Neuronal stem cell (in vitro differentiated cells): ENCODE results near the gene CCDC192.
"Not testable (repeated sequence)": the region's sequence is repeated elsewhere in the genome, so short reads cannot be mapped to it uniquely, and the experiment has no call there.

Source experiments
- DNase-seq: peaks from one replicate; pipeline ENCODE4 v3.0.0-alpha.2; 2013; ENCODE audit warnings: low spot score
- H2AFZ ChIP-seq: one replicate; pipeline ENCODE4 v1.6.1; 2013; ENCODE audit warnings: mild to moderate bottlenecking, low read length, inconsistent platforms
- H2AK5ac ChIP-seq: 2 replicates; pipeline ENCODE4 v1.6.1; 2013; ENCODE audit warnings: low read depth, mild to moderate bottlenecking, inconsistent platforms, low read length, moderate library complexity, mixed read lengths
- H2BK120ac ChIP-seq: 2 replicates; pipeline ENCODE4 v1.6.1; 2013; ENCODE audit warnings: low read depth, mild to moderate bottlenecking, inconsistent platforms, low read length, moderate library complexity, mixed read lengths
- H2BK12ac ChIP-seq: one replicate; pipeline ENCODE4 v1.6.1; 2013; ENCODE audit warnings: low read length, inconsistent platforms
- H2BK15ac ChIP-seq: 2 replicates; pipeline ENCODE4 v1.6.1; 2013; ENCODE audit warnings: mild to moderate bottlenecking, low read length, inconsistent platforms, mixed read lengths
- H2BK5ac ChIP-seq: one replicate; pipeline ENCODE4 v1.6.1; 2013; ENCODE audit warnings: inconsistent platforms, mild to moderate bottlenecking, low read length, moderate library complexity
- H3K14ac ChIP-seq: one replicate; pipeline ENCODE4 v1.6.1; 2013; ENCODE audit warnings: low read length, inconsistent platforms
- H3K18ac ChIP-seq: 2 replicates; pipeline ENCODE4 v1.6.1; 2013; ENCODE audit warnings: low read length, inconsistent platforms
- H3K23ac ChIP-seq: 2 replicates; pipeline ENCODE4 v1.6.1; 2013; ENCODE audit warnings: low read depth, mild to moderate bottlenecking, mixed read lengths, low read length, inconsistent platforms; ENCODE audit not compliant: poor library complexity
- H3K27ac ChIP-seq: replicated peaks from 3 replicates; pipeline ENCODE4 v1.5.1; 2013; ENCODE audit warnings: low read length, inconsistent platforms
- H3K27me3 ChIP-seq, 3 experiments: 2 replicates each; pipeline ENCODE4 v1.6.1; 2013; ENCODE audit warnings: low read length in 3 of 3, mild to moderate bottlenecking in 2 of 3, inconsistent platforms in 1 of 3, low read depth in 1 of 3, mixed read lengths in 1 of 3, moderate library complexity in 1 of 3; ENCODE audit not compliant: control insufficient read depth in 3 of 3, insufficient read depth in 3 of 3
- H3K36me3 ChIP-seq, 2 donors: replicated peaks in 1 of 2; 2 replicates each; pipeline ENCODE4 v1.6.1; 2013; ENCODE audit warnings: low read length in 2 of 2; ENCODE audit not compliant: control insufficient read depth in 2 of 2, insufficient read depth in 2 of 2
- H3K4ac ChIP-seq: 2 replicates; pipeline ENCODE4 v1.6.1; 2013; ENCODE audit warnings: inconsistent platforms, mild to moderate bottlenecking, low read length, moderate library complexity
- H3K4me1 ChIP-seq, 2 donors: 1 replicate in 1 of 2; 2 replicates in 1 of 2; pipeline ENCODE4 v1.6.1; 2013; ENCODE audit warnings: low read length in 2 of 2, low read depth in 1 of 2; ENCODE audit not compliant: control insufficient read depth in 2 of 2, insufficient read depth in 1 of 2
- H3K4me2 ChIP-seq: one replicate; pipeline ENCODE4 v1.6.1; 2013; ENCODE audit warnings: mild to moderate bottlenecking, low read length, inconsistent platforms; ENCODE audit not compliant: insufficient read depth, poor library complexity, severe bottlenecking
- H3K4me3 ChIP-seq, 2 donors: 2 replicates each; pipeline ENCODE4 v1.5.1; 2013; ENCODE audit warnings: low read length in 2 of 2, mild to moderate bottlenecking in 2 of 2, inconsistent platforms in 1 of 2, moderate library complexity in 1 of 2
- H3K79me1 ChIP-seq: one replicate; pipeline ENCODE4 v1.6.1; 2013; ENCODE audit warnings: low read depth, mild to moderate bottlenecking, inconsistent platforms, low read length, moderate library complexity
- H3K9ac ChIP-seq: one replicate; pipeline ENCODE4 v1.6.1; 2013; ENCODE audit warnings: mild to moderate bottlenecking, low read depth, low read length, inconsistent platforms; ENCODE audit not compliant: poor library complexity
- H3K9me3 ChIP-seq, 2 donors: replicated peaks in 1 of 2; 2 replicates each; pipeline versions ENCODE3 to v1.6.1; 2013; ENCODE audit warnings: low read length in 2 of 2, mild to moderate bottlenecking in 2 of 2, inconsistent platforms in 1 of 2, low read depth in 1 of 2, mixed read lengths in 1 of 2, moderate library complexity in 1 of 2; ENCODE audit not compliant: control insufficient read depth in 2 of 2, insufficient read depth in 1 of 2
- H4K8ac ChIP-seq: one replicate; pipeline ENCODE4 v1.6.1; 2013; ENCODE audit warnings: low read depth, mild to moderate bottlenecking, inconsistent platforms, low read length, moderate library complexity
- H4K91ac ChIP-seq: one replicate; pipeline ENCODE4 v1.6.1; 2013; ENCODE audit warnings: low read length, low read depth, mild to moderate bottlenecking, inconsistent platforms; ENCODE audit not compliant: poor library complexity
- WGBS, 2 donors: extraction: QIAGEN DNeasy Blood & Tissue Kit; methylation state at CpG; one replicate each; pipeline ENCODE4 v1.1.7; 2013; ENCODE audit warnings: missing lambda C conversion rate in 2 of 2, mixed read lengths in 1 of 2; ENCODE audit not compliant: insufficient read length in 2 of 2, insufficient replicate concordance in 1 of 2; ENCODE audit errors: extremely low coverage in 2 of 2; 5-methylcytosine and 5-hydroxymethylcytosine counted together

CCDC192 gene

GRCh38 chr5:127844581-127845021 lies 141.4 kb downstream of the CCDC192 start:
- H3K4me3 ChIP-seq, result no peak overlapping the region
- no peak overlapping the region for H4K8ac ChIP-seq
- no peaks in the 10 kb centered on the region for H3K36me3 ChIP-seq
- WGBS, 2 donors, result no CpG with 5 or more reads among the region's 7 CpGs
- no peaks in the 10 kb centered on the region for H3K9me3 ChIP-seq
- no peak overlapping the region for H4K91ac ChIP-seq
- H2AFZ ChIP-seq, result peak overlapping the region; percentile 80
- no peak overlapping the region for H2BK15ac ChIP-seq
- H3K23ac ChIP-seq, result no peak overlapping the region
- peaks cover 3 to 4% of the 10 kb centered on the region in 2 donors for H3K4me1 ChIP-seq
- no peak overlapping the region for H2AK5ac ChIP-seq
- no peak overlapping the region for H2BK12ac ChIP-seq
- no peak overlapping the region for H3K4ac ChIP-seq
- no peak overlapping the region for H2BK5ac ChIP-seq
- no peak for DNase-seq
- H3K27ac ChIP-seq, result no peak overlapping the region
- no peak overlapping the region for H3K14ac ChIP-seq
- H2BK120ac ChIP-seq, result no peak overlapping the region
- H3K9ac ChIP-seq, result no peak overlapping the region
- H3K4me2 ChIP-seq, result no peak overlapping the region
- no peaks in the 10 kb centered on the region for H3K27me3 ChIP-seq
- H3K79me1 ChIP-seq, result no peaks in the 10 kb centered on the region
- H3K18ac ChIP-seq, result peak overlapping the region; percentile 9

GRCh38 chr5:127846884-127847283 lies 143.7 kb downstream of the CCDC192 start:
- Histone ChIP-seq H3K27me3 (no peaks in the 10 kb centered on the region), H3K4me2 (no peak overlapping the region), H2BK120ac (no peak overlapping the region), H3K4ac (no peak overlapping the region), H4K8ac (no peak overlapping the region), H2BK5ac (no peak overlapping the region), H2BK15ac (no peak overlapping the region), H2BK12ac (no peak overlapping the region), H3K4me3 (no peak overlapping the region), H2AK5ac (no peak overlapping the region), H3K36me3 (no peaks in the 10 kb centered on the region), H2AFZ (no peak overlapping the region), H3K9ac (no peak overlapping the region), H3K9me3 (no peaks in the 10 kb centered on the region), H3K14ac (no peak overlapping the region), H4K91ac (no peak overlapping the region), H3K79me1 (no peaks in the 10 kb centered on the region), H3K23ac (no peak overlapping the region), H3K4me1 (peaks cover 3 to 4% of the 10 kb centered on the region in 2 donors), H3K27ac (no peak overlapping the region), H3K18ac (no peak overlapping the region)
- no CpG with 5 or more reads among the region's 2 CpGs for WGBS, 2 donors
- DNase-seq, result no peak

GRCh38 chr5:127847641-127848040 lies 144.4 kb downstream of the CCDC192 start:
- not testable (repeated sequence) for H3K27me3 ChIP-seq, H2AFZ ChIP-seq, H2BK5ac ChIP-seq, H3K4me1 ChIP-seq, H3K27ac ChIP-seq, H3K23ac ChIP-seq, H3K4ac ChIP-seq, H2BK120ac ChIP-seq, H3K14ac ChIP-seq, H3K79me1 ChIP-seq, H3K18ac ChIP-seq, H4K8ac ChIP-seq, H3K4me2 ChIP-seq, H4K91ac ChIP-seq, H2AK5ac ChIP-seq, DNase-seq, H3K9ac ChIP-seq, H2BK12ac ChIP-seq, H3K36me3 ChIP-seq, H2BK15ac ChIP-seq, H3K4me3 ChIP-seq, H3K9me3 ChIP-seq
- no CpG with 5 or more reads among the region's 5 CpGs for WGBS, 2 donors

GRCh38 chr5:127848098-127848497 lies 144.9 kb downstream of the CCDC192 start:
- Histone ChIP-seq H3K4ac (no peak overlapping the region), H2BK5ac (no peak overlapping the region), H4K91ac (no peak overlapping the region), H3K27me3 (no peaks in the 10 kb centered on the region), H3K27ac (no peak overlapping the region), H4K8ac (no peak overlapping the region), H3K79me1 (no peaks in the 10 kb centered on the region), H2AK5ac (no peak overlapping the region), H3K18ac (no peak overlapping the region), H2BK12ac (no peak overlapping the region), H3K4me1 (peaks cover 3 to 4% of the 10 kb centered on the region in 2 donors), H3K4me2 (no peak overlapping the region), H3K23ac (no peak overlapping the region), H3K9ac (no peak overlapping the region), H2BK120ac (no peak overlapping the region), H3K36me3 (no peaks in the 10 kb centered on the region), H2AFZ (no peak overlapping the region), H3K4me3 (no peak overlapping the region), H2BK15ac (no peak overlapping the region), H3K9me3 (no peaks in the 10 kb centered on the region), H3K14ac (no peak overlapping the region)
- no CpG with 5 or more reads among the region's 1 CpG for WGBS, 2 donors
- DNase-seq, result no peak
